SHP77 (cell line): Measurements from ENCODE around the gene PDZRN4.
"Not testable (repeated sequence)": the region's sequence is repeated elsewhere in the genome, so short reads cannot be mapped to it uniquely, and the experiment has no call there.

Source experiments
- DNase-seq, 2 experiments: peaks; one replicate each; lab custom pipeline; 2025; lab: John Stamatoyannopoulos, UW

Gene PDZRN4

GRCh38 chr12:41511247-41511646, 323.1 kb downstream of the PDZRN4 start:
- no peak for DNase-seq

GRCh38 chr12:41512497-41512896, 324.4 kb downstream of the PDZRN4 start:
- no peak for DNase-seq

- no peak for DNase-seq
Measured at GRCh38 chr12:41514021-41514777, 326.1 kb downstream of the PDZRN4 start.

- DNase-seq, result no peak
Measured at GRCh38 chr12:41514907-41515306, 326.8 kb downstream of the PDZRN4 start.

- DNase-seq, result no peak
Measured at GRCh38 chr12:41515953-41516352, 327.8 kb downstream of the PDZRN4 start.

GRCh38 chr12:41520869-41521268, 332.7 kb downstream of the PDZRN4 start:
- no peak for DNase-seq

- DNase-seq, result no peak
Measured at GRCh38 chr12:41521872-41522379, 333.8 kb downstream of the PDZRN4 start.

GRCh38 chr12:41527062-41527461, 338.9 kb downstream of the PDZRN4 start:
- DNase-seq, result no peak

- DNase-seq, result no peak
Measured at GRCh38 chr12:41527534-41528116, 339.5 kb downstream of the PDZRN4 start.

- DNase-seq, result no peak
Measured at GRCh38 chr12:41528874-41529273, 340.8 kb downstream of the PDZRN4 start.

- DNase-seq, result no peak
Measured at GRCh38 chr12:41530441-41530840, 342.3 kb downstream of the PDZRN4 start.

GRCh38 chr12:41531147-41531829, 343.2 kb downstream of the PDZRN4 start:
- no peak for DNase-seq

GRCh38 chr12:41532072-41532471, 344.0 kb downstream of the PDZRN4 start:
- DNase-seq, result no peak

- no peak for DNase-seq
Measured at GRCh38 chr12:41536813-41537490, 348.8 kb downstream of the PDZRN4 start.

- DNase-seq, result no peak
Measured at GRCh38 chr12:41537522-41537921, 349.4 kb downstream of the PDZRN4 start.

GRCh38 chr12:41545761-41546160, 357.6 kb downstream of the PDZRN4 start:
- no peak for DNase-seq

GRCh38 chr12:41547071-41547470, 359.0 kb downstream of the PDZRN4 start:
- not testable (repeated sequence) for DNase-seq

- no peak for DNase-seq
Measured at GRCh38 chr12:41548926-41549325, 360.8 kb downstream of the PDZRN4 start.

GRCh38 chr12:41552588-41552987, 364.5 kb downstream of the PDZRN4 start:
- no peak for DNase-seq

GRCh38 chr12:41556176-41556575, 368.1 kb downstream of the PDZRN4 start:
- DNase-seq, result no peak

- DNase-seq, result no peak
Measured at GRCh38 chr12:41557344-41557743, 369.2 kb downstream of the PDZRN4 start.

- DNase-seq, result no peak
Measured at GRCh38 chr12:41558671-41559070, 370.6 kb downstream of the PDZRN4 start.
